ENCODE measurements around the gene ITGA2B. TPM values are rescaled to one million over a fixed set of nuclear protein-coding genes. Genes with fewer than 3 reads are reported as not detected.
"Not testable (repeated sequence)": the region's sequence is repeated elsewhere in the genome, so short reads cannot be mapped to it uniquely, and the experiment has no call there.

ITGA2B gene
- total and polyA plus RNA-seq, 7 experiments from 2014 or later = 0.43 to 19.7 (median 0.67) TPM; not detected in 2

DNA sequence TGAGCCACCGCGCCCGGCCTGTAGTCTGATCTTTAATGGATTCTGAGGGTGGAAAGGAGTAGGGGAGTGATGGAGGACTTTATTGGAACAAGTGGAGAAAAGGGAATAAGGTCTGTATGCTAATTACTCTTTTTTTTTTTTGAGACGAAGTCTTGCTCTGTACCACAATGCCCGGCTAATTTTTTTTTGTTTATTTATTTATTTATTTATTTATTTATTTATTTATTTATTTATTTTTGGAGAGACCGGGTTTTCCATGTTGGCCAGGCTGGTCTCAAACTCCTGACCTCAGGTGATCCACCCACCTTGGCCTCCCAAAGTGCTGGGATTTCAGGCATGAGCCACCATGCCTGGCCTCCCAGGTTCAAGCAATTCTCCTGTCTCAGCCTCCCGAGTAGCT lies 59.9 kb downstream of the ITGA2B start:
- peaks cover 9 to 10% of the 10 kb centered on the region in 2 donors for H3K4me1 ChIP-seq (ENCODE audit: control insufficient read depth in 2 of 2, insufficient read depth in 2 of 2, low read length in 2 of 2)
- ATAC-seq; H3K27ac Mint-ChIP-seq; H3K4me3 Mint-ChIP-seq; H3K9me3 Mint-ChIP-seq; H3K27me3 Mint-ChIP-seq; H3K36me3 ChIP-seq (ENCODE audit: control insufficient read depth in 2 of 3, insufficient read depth in 3 of 3, low read length in 3 of 3); H3K4me3 ChIP-seq (ENCODE audit: low read length); H3K27ac ChIP-seq (ENCODE audit: low read depth, low read length); H3K27me3 ChIP-seq (ENCODE audit: control insufficient read depth in 2 of 2, insufficient read depth in 2 of 2, low read length in 2 of 2); DNase-seq; H3K36me3 Mint-ChIP-seq; H3K9me3 ChIP-seq (ENCODE audit: control insufficient read depth in 2 of 3, low read length in 3 of 3): not testable (repeated sequence)
- CTCF ChIA-PET = interaction anchor here (0.6 to 5.1 kb wide), 6 partner anchors 21 to 144 kb away, joined by 3 to 47 read pairs (median 7); partner anchors contain the start of gene TMUB2
- intact Hi-C loops (cut with micrococcal nuclease) = loop anchor here (5.0 to 10.0 kb wide), 3 partner anchors 257 to 835 kb away; partner anchors contain the start of genes G6PC3 (in 1 of the 2), HEXIM1 (in 1 of the 2) and HEXIM2 (in 1 of the 2)
- peaks cover 0 to 20% (median 15%) of the 10 kb centered on the region in 7 donors for H3K4me1 Mint-ChIP-seq
- POLR2A ChIA-PET = interaction anchor here (0.6 to 3.4 kb wide), 11 partner anchors 13 to 238 kb away, joined by 3 to 28 read pairs (median 5); no protein-coding TSS in a partner anchor

GRCh38 chr17:44327715-44328449 lies 61.6 kb downstream of the ITGA2B start:
- Histone ChIP-seq H3K27me3 (ENCODE audit: control insufficient read depth in 2 of 2, insufficient read depth in 2 of 2, low read length in 2 of 2) (no peaks in the 10 kb centered on the region), H3K4me1 (ENCODE audit: control insufficient read depth in 2 of 2, insufficient read depth in 2 of 2, low read length in 2 of 2) (peaks cover 17 to 19% of the 10 kb centered on the region in 2 donors), H3K27ac (ENCODE audit: low read depth, low read length) (peak overlapping the region; percentile 3), H3K36me3 (ENCODE audit: control insufficient read depth in 2 of 3, insufficient read depth in 3 of 3, low read length in 3 of 3) (no peaks in the 10 kb centered on the region), H3K4me3 (ENCODE audit: low read length) (no peak overlapping the region), H3K9me3 (ENCODE audit: control insufficient read depth in 2 of 3, low read length in 3 of 3) (no peaks in the 10 kb centered on the region)
- Mint-ChIP-seq H3K9me3 (no peaks in the 10 kb centered on the region), H3K4me1 (peaks cover 0 to 29% (median 21%) of the 10 kb centered on the region in 7 donors), H3K27ac (peak overlapping the region in 8 of 9 donors; percentile 55 to 77 (median 63)), H3K27me3 (no peaks in the 10 kb centered on the region), H3K36me3 (no peaks in the 10 kb centered on the region), H3K4me3 (peak overlapping the region; percentile 28 to 96 (median 48))
- intact Hi-C loops (cut with micrococcal nuclease) = loop anchor here (2.0 to 10.0 kb wide), 5 partner anchors 256 to 837 kb away; partner anchors contain the start of genes G6PC3 (in 1 of the 2), HEXIM1 (in 1 of the 2), HEXIM2 (in 1 of the 2) and LSM12 (in 1 of the 2)
- no peak for ATAC-seq
- ChIA-PET CTCF (interaction anchor here (0.6 to 5.1 kb wide), 4 partner anchors 111 to 820 kb away, joined by 3 to 47 read pairs (median 4); partner anchors contain the start of genes HDAC5 and HEXIM1), POLR2A (interaction anchor here (0.6 to 4.4 kb wide), 7 partner anchors 18 to 141 kb away, joined by 4 to 102 read pairs (median 5); partner anchors contain the start of genes GRN, TMUB2 and UBTF)
- DNase-seq = peak in 1 of 9 donors; percentile 18

DNA sequence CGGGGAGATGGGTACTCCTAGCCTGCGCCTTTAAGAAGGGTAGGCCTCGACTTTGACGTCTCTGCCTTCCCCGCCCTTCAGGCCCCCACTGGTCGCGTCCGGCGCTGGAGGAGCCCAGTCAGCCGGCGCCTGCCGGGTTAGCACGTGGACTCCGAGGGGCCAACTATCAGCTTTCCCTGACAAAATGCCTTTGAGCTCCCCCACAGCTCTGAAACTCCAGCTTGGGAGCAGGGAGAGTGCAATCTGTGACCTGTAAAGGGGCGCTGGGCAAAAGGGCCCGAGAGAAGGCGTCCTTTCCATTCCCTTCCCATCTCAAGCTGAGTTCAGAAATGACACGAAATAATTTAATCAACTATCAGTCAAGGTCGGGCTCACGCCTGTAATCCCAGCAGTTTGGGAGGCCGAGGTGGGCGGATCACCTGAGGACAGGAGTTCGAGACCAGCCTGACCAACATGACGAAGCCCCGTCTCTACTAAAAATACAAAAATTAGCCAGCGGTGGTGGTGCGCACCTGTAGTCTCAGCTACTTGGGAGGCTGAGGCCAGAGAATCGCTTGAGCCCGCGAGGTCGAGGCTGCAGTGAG lies 62.5 kb downstream of the ITGA2B start:
- H3K4me1 Mint-ChIP-seq = peaks cover 0 to 36% (median 25%) of the 10 kb centered on the region in 7 donors

GRCh38 chr17:44324571-44325275 lies 64.7 kb downstream of the ITGA2B start, which contains the start of gene SLC25A39:
Gene SLC25A39 (minus strand): TSS chr17:44324823. CDS start chr17:44323562, 1,261 bp downstream.
- Histone ChIP-seq H3K4me1 (ENCODE audit: control insufficient read depth in 2 of 2, insufficient read depth in 2 of 2, low read length in 2 of 2) (peaks cover 13 to 17% of the 10 kb centered on the region in 2 donors), H3K27me3 (ENCODE audit: control insufficient read depth in 2 of 2, insufficient read depth in 2 of 2, low read length in 2 of 2) (no peaks in the 10 kb centered on the region), H3K36me3 (ENCODE audit: control insufficient read depth in 2 of 3, insufficient read depth in 3 of 3, low read length in 3 of 3) (peaks cover 0 to 28% (median 0%) of the 10 kb centered on the region in 3 experiments), H3K27ac (ENCODE audit: low read depth, low read length) (peak within 1 kb of the TSS; percentile 83), H3K4me3 (ENCODE audit: low read length) (peak within 1 kb of the TSS; percentile 98), H3K9me3 (ENCODE audit: control insufficient read depth in 2 of 3, low read length in 3 of 3) (no peaks in the 10 kb centered on the region)
- ChIA-PET POLR2A (interaction anchor here (0.6 to 5.0 kb wide), 7 partner anchors 20 to 201 kb away, joined by 3 to 102 read pairs (median 25); partner anchors contain the start of genes GRN, HDAC5, TMUB2 and UBTF), CTCF (interaction anchor here (0.5 to 2.1 kb wide), 2 partner anchors 113 to 199 kb away, joined by 3 to 6 read pairs; no protein-coding TSS in a partner anchor)
- Mint-ChIP-seq H3K9me3 (no peaks in the 10 kb centered on the region), H3K4me1 (peaks cover 0 to 38% (median 19%) of the 10 kb centered on the region in 7 donors), H3K36me3 (peaks cover 0 to 6% (median 0%) of the 10 kb centered on the region in 5 donors), H3K4me3 (peak within 1 kb of the TSS; percentile 90 to 96 (median 93)), H3K27ac (peak within 1 kb of the TSS; percentile 89 to 98 (median 95)), H3K27me3 (no peaks in the 10 kb centered on the region)
- intact Hi-C loops (cut with micrococcal nuclease) = loop anchor here (1.0 to 10.0 kb wide), 9 partner anchors 16 to 840 kb away; partner anchors contain the start of genes HROB (in 2 of the 2), G6PC3 (in 1 of the 2), HDAC5 (in 1 of the 2) and HEXIM1 (in 1 of the 2)
- peak; percentile 91 for ATAC-seq
- peak; percentile 87 to 99 (median 94) for DNase-seq

More for the DNA sequence above, 62.5 kb downstream of the ITGA2B start:
- H3K9me3 Mint-ChIP-seq = no peaks in the 10 kb centered on the region
- intact Hi-C loops (cut with micrococcal nuclease) = loop anchor here (1.0 to 10.0 kb wide), 11 partner anchors 18 to 838 kb away; partner anchors contain the start of genes GRN (in 2 of the 2), TMUB2 (in 2 of the 2), G6PC3 (in 1 of the 2) and HDAC5 (in 1 of the 2)
- ATAC-seq (peak; percentile 84), DNase-seq (peak; percentile 78 to 95 (median 93))
- Histone ChIP-seq H3K27me3 (ENCODE audit: control insufficient read depth in 2 of 2, insufficient read depth in 2 of 2, low read length in 2 of 2) (no peaks in the 10 kb centered on the region), H3K9me3 (ENCODE audit: control insufficient read depth in 2 of 3, low read length in 3 of 3) (no peaks in the 10 kb centered on the region), H3K36me3 (ENCODE audit: control insufficient read depth in 2 of 3, insufficient read depth in 3 of 3, low read length in 3 of 3) (peaks cover 0 to 6% (median 0%) of the 10 kb centered on the region in 3 experiments), H3K4me3 (ENCODE audit: low read length) (peak overlapping the region; percentile 51), H3K4me1 (ENCODE audit: control insufficient read depth in 2 of 2, insufficient read depth in 2 of 2, low read length in 2 of 2) (peaks cover 17 to 19% of the 10 kb centered on the region in 2 donors), H3K27ac (ENCODE audit: low read depth, low read length) (peak overlapping the region; percentile 83)
- CTCF ChIA-PET = interaction anchor here (0.5 to 1.2 kb wide), 10 partner anchors 11 to 601 kb away, joined by 3 to 14 read pairs (median 4); partner anchors contain the start of genes TMUB2 and UBTF
- POLR2A ChIA-PET = interaction anchor here (0.6 to 5.0 kb wide), 18 partner anchors 9 to 900 kb away, joined by 3 to 102 read pairs (median 4); partner anchors contain the start of genes ATXN7L3, GRN, RUNDC3A and TMUB2
- no peaks in the 10 kb centered on the region for H3K36me3 Mint-ChIP-seq
- H3K27ac Mint-ChIP-seq = peak overlapping the region; percentile 86 to 97 (median 89)
- no peaks in the 10 kb centered on the region for H3K27me3 Mint-ChIP-seq
- H3K4me3 Mint-ChIP-seq = peak overlapping the region; percentile 75 to 96 (median 86)

DNA sequence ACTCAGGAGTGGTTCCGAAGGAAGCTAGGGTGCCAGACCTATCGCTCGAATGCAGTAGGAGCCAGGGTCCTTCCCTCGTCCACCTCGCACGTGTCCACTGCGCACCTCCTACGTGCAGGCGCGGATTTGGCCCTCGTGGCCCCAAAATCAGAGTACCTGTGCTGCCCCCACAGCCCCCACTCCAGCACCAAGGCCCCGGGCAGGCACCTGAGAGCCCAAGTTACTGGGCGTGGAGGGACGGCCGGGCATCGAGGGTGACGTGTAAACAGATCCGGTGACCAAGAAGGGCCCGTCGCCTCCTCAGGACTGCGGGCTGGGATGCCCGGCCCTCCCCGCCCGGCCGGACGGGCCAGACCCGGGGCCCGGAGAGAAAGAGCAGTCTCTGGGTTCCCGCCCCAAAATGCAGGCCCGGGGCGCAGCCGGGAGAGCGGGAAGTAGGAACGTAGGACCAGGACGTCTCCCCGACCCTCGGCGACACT lies 65.3 kb downstream of the ITGA2B start:
- Mint-ChIP-seq H3K36me3 (peaks cover 0 to 11% (median 5%) of the 10 kb centered on the region in 5 donors), H3K27me3 (no peaks in the 10 kb centered on the region), H3K4me3 (peak overlapping the region; percentile 69 to 93 (median 82)), H3K4me1 (peaks cover 0 to 38% (median 19%) of the 10 kb centered on the region in 7 donors), H3K27ac (peak overlapping the region in 4 of 9 donors; percentile 21 to 70 (median 64)), H3K9me3 (no peaks in the 10 kb centered on the region)
- ATAC-seq = no peak
- peak overlapping the region; percentile 83 for H3K27ac ChIP-seq (ENCODE audit: low read depth, low read length)
- peak overlapping the region; percentile 98 for H3K4me3 ChIP-seq (ENCODE audit: low read length)
- H3K27me3 ChIP-seq (ENCODE audit: control insufficient read depth in 2 of 2, insufficient read depth in 2 of 2, low read length in 2 of 2) = no peaks in the 10 kb centered on the region
- intact Hi-C loops (cut with micrococcal nuclease) = loop anchor here (1.0 to 10.0 kb wide), 5 partner anchors 16 to 841 kb away; partner anchors contain the start of genes HEXIM2 (in 1 of the 2), HROB (in 1 of the 2) and RUNDC3A (in 1 of the 2)
- ChIA-PET CTCF (interaction anchor here (0.5 to 2.1 kb wide), 2 partner anchors 113 to 198 kb away, joined by 3 to 6 read pairs; no protein-coding TSS in a partner anchor), POLR2A (interaction anchor here (1.2 to 5.0 kb wide), 7 partner anchors 9 to 138 kb away, joined by 3 to 102 read pairs (median 25); partner anchors contain the start of genes GRN, TMUB2 and UBTF)
- DNase-seq = peak in 1 of 9 donors; percentile 18
- peaks cover 13 to 17% of the 10 kb centered on the region in 2 donors for H3K4me1 ChIP-seq (ENCODE audit: control insufficient read depth in 2 of 2, insufficient read depth in 2 of 2, low read length in 2 of 2)
- H3K9me3 ChIP-seq (ENCODE audit: control insufficient read depth in 2 of 3, low read length in 3 of 3) = no peaks in the 10 kb centered on the region
- H3K36me3 ChIP-seq (ENCODE audit: control insufficient read depth in 2 of 3, insufficient read depth in 3 of 3, low read length in 3 of 3) = peaks cover 0 to 33% (median 0%) of the 10 kb centered on the region in 3 experiments
